ENCODE results near the gene GARRE1. TPM values are rescaled to one million over a fixed set of nuclear protein-coding genes. Genes with fewer than 3 reads are reported as not detected.
A peak's percentile ranks its signal among the peaks of the same experiment; 100 is the strongest.

GARRE1 gene
- total RNA-seq, 1 experiment from 2014 or later = 16.9 TPM

DNA sequence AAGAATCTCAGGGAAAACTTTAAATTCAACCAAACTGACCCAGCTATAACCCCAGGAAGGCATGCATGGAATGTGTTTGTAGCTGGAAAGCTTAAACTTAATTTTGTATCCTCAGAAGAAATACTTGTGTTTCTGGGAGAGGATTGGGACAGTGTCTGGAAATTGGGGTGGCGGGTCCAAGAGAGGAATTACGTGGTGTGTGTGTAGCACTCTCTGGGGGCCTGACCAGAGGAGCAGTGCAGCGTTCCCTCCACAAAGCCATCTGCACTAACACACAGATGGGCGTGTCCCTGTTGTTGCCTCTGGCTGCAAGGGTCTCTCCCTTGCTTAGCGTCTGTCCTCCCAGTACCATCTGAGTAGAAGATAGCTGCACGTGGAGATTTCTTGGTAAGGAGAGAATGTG, 6.4 kb downstream of the GARRE1 start:
- RAD21 ChIA-PET (ENCODE audit: low non-redundant PET in 1 of 2, low total read pairs in 2 of 2, uncharacterized antibody in 2 of 2, unreplicated experiment in 2 of 2) = no interaction called here
- Histone ChIP-seq H3K9me3 (ENCODE audit: control insufficient read depth in 1 of 2, insufficient read depth in 1 of 2, low read depth in 1 of 2, low read length in 2 of 2) (no peaks in the 10 kb centered on the region), H3K9me2 (ENCODE audit: insufficient read depth) (no peaks in the 10 kb centered on the region), H2AFZ (ENCODE audit: low read depth, low read length, poor library complexity, severe bottlenecking) (no peak overlapping the region), H3K36me3 (ENCODE audit: control insufficient read depth in 1 of 2, insufficient read depth in 2 of 2, low read length in 2 of 2) (no peaks in the 10 kb centered on the region), H3K4me2 (ENCODE audit: low read length) (peak overlapping the region; percentile 70), H3K79me2 (ENCODE audit: insufficient read depth, low read length) (peaks cover 34% of the 10 kb centered on the region), H3K9ac (ENCODE audit: low read length) (no peak overlapping the region; the same call in 1 of the 2 replicates), H3K4me3 (replicated peaks in 1 of 2; ENCODE audit: low read depth in 1 of 2, low read length in 2 of 2) (no peak overlapping the region), H4K20me1 (ENCODE audit: insufficient read depth) (no peaks in the 10 kb centered on the region), H3K27me3 (ENCODE audit: insufficient read depth, low read length) (no peaks in the 10 kb centered on the region), H3K4me1 (ENCODE audit: control insufficient read depth in 1 of 2, insufficient read depth in 2 of 2, low read length in 2 of 2) (peaks cover 34 to 53% of the 10 kb centered on the region in 2 experiments), H3K27ac (ENCODE audit: low read depth, low read length) (no peak overlapping the region)
- intact Hi-C loops (cut with micrococcal nuclease) = no loop called here
- CTCF ChIA-PET = no interaction called here
- ATAC-seq (no peak; the same call in 1 of the 2 replicates), DNase-seq (ENCODE audit: low read depth, low spot score) (no peak)
- no TSS peak for BruUV-seq (replicated peaks)
- TF ChIP-seq EZH2 (IDR thresholded peaks at IDR 0.05) = no peak
- TF ChIP-seq, protein P1, sequence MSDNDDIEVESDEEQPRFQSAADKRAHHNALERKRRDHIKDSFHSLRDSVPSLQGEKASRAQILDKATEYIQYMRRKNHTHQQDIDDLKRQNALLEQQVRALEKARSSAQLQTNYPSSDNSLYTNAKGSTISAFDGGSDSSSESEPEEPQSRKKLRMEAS (IDR thresholded peaks at IDR 0.05) = no peak
- TF ChIP-seq SP1 (IDR thresholded peaks at IDR 0.05; ENCODE audit: low read depth) = no peak
- TF ChIP-seq FOSL1 (IDR thresholded peaks at IDR 0.05; ENCODE audit: low read depth) = no peak
- no peak for TF ChIP-seq POLR2A (IDR thresholded peaks at IDR 0.05; ENCODE audit: borderline replicate concordance, extremely low read depth, insufficient read depth, insufficient read length)
- TF ChIP-seq ZFX (IDR thresholded peaks at IDR 0.05) = no peak
- TF ChIP-seq SIN3A (IDR thresholded peaks at IDR 0.05; ENCODE audit: low read depth) = no peak
- POLR2A ChIA-PET = interaction anchor here (0.7 to 1.0 kb wide), 2 partner anchors 9 to 14 kb away, joined by 3 to 4 read pairs; no protein-coding TSS in a partner anchor

GRCh38 chr19:34261334-34262109, 7.2 kb downstream of the GARRE1 start:
- Histone ChIP-seq H3K27ac (ENCODE audit: low read depth, low read length) (peak overlapping the region; percentile 45), H3K4me3 (replicated peaks in 1 of 2; ENCODE audit: low read depth in 1 of 2, low read length in 2 of 2) (peak overlapping the region in 1 of 2 experiments; percentile 35; a peak in 1 of 4 replicates), H3K79me2 (ENCODE audit: insufficient read depth, low read length) (peaks cover 27% of the 10 kb centered on the region), H3K9me3 (ENCODE audit: control insufficient read depth in 1 of 2, insufficient read depth in 1 of 2, low read depth in 1 of 2, low read length in 2 of 2) (no peaks in the 10 kb centered on the region), H3K9me2 (ENCODE audit: insufficient read depth) (no peaks in the 10 kb centered on the region), H4K20me1 (ENCODE audit: insufficient read depth) (no peaks in the 10 kb centered on the region), H3K9ac (ENCODE audit: low read length) (peak overlapping the region; percentile 18; the same call in 1 of the 2 replicates), H3K27me3 (ENCODE audit: insufficient read depth, low read length) (no peaks in the 10 kb centered on the region), H3K4me2 (ENCODE audit: low read length) (peak overlapping the region; percentile 70), H3K36me3 (ENCODE audit: control insufficient read depth in 1 of 2, insufficient read depth in 2 of 2, low read length in 2 of 2) (no peaks in the 10 kb centered on the region), H2AFZ (ENCODE audit: low read depth, low read length, poor library complexity, severe bottlenecking) (no peak overlapping the region), H3K4me1 (ENCODE audit: control insufficient read depth in 1 of 2, insufficient read depth in 2 of 2, low read length in 2 of 2) (peaks cover 33 to 50% of the 10 kb centered on the region in 2 experiments)
- BruUV-seq (replicated peaks) = no TSS peak
- ChIA-PET POLR2A (interaction anchor here (0.7 kb wide), 1 partner anchor 15 kb away, joined by 4 read pairs; no protein-coding TSS in a partner anchor), RAD21 (ENCODE audit: low non-redundant PET in 1 of 2, low total read pairs in 2 of 2, uncharacterized antibody in 2 of 2, unreplicated experiment in 2 of 2) (no interaction called here), CTCF (no interaction called here)
- peak; percentile 50 for ATAC-seq
- no peak for DNase-seq (ENCODE audit: low read depth, low spot score)
- TF ChIP-seq, protein P2, sequence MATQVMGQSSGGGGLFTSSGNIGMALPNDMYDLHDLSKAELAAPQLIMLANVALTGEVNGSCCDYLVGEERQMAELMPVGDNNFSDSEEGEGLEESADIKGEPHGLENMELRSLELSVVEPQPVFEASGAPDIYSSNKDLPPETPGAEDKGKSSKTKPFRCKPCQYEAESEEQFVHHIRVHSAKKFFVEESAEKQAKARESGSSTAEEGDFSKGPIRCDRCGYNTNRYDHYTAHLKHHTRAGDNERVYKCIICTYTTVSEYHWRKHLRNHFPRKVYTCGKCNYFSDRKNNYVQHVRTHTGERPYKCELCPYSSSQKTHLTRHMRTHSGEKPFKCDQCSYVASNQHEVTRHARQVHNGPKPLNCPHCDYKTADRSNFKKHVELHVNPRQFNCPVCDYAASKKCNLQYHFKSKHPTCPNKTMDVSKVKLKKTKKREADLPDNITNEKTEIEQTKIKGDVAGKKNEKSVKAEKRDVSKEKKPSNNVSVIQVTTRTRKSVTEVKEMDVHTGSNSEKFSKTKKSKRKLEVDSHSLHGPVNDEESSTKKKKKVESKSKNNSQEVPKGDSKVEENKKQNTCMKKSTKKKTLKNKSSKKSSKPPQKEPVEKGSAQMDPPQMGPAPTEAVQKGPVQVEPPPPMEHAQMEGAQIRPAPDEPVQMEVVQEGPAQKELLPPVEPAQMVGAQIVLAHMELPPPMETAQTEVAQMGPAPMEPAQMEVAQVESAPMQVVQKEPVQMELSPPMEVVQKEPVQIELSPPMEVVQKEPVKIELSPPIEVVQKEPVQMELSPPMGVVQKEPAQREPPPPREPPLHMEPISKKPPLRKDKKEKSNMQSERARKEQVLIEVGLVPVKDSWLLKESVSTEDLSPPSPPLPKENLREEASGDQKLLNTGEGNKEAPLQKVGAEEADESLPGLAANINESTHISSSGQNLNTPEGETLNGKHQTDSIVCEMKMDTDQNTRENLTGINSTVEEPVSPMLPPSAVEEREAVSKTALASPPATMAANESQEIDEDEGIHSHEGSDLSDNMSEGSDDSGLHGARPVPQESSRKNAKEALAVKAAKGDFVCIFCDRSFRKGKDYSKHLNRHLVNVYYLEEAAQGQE (IDR thresholded peaks at IDR 0.05; ENCODE audit: low read depth) = no peak
- TF ChIP-seq EGR1 (IDR thresholded peaks at IDR 0.05; ENCODE audit: low read depth) (no peak), ATF3 (IDR thresholded peaks at IDR 0.05) (no peak), CEBPB (IDR thresholded peaks at IDR 0.05; ENCODE audit: low read depth) (no peak), FOSL1 (IDR thresholded peaks at IDR 0.05; ENCODE audit: low read depth) (no peak)
- intact Hi-C loops (cut with micrococcal nuclease) = no loop called here
